Measurements from ENCODE around the gene COMMD10.

- TF ChIP-seq, protein P1, sequence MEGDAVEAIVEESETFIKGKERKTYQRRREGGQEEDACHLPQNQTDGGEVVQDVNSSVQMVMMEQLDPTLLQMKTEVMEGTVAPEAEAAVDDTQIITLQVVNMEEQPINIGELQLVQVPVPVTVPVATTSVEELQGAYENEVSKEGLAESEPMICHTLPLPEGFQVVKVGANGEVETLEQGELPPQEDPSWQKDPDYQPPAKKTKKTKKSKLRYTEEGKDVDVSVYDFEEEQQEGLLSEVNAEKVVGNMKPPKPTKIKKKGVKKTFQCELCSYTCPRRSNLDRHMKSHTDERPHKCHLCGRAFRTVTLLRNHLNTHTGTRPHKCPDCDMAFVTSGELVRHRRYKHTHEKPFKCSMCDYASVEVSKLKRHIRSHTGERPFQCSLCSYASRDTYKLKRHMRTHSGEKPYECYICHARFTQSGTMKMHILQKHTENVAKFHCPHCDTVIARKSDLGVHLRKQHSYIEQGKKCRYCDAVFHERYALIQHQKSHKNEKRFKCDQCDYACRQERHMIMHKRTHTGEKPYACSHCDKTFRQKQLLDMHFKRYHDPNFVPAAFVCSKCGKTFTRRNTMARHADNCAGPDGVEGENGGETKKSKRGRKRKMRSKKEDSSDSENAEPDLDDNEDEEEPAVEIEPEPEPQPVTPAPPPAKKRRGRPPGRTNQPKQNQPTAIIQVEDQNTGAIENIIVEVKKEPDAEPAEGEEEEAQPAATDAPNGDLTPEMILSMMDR (IDR thresholded peaks at IDR 0.05; ENCODE audit: insufficient read depth, low read length, poor library complexity, severe bottlenecking) = no peak
- TF ChIP-seq EZH2phosphoT487 (conservative IDR thresholded peaks at IDR 0.05; ENCODE audit: low read length) = no peak
Measured at GRCh38 chr5:116135344-116135743, 50.5 kb downstream of the COMMD10 start.
